Measurements from ENCODE around the gene PYGO2.
"Not testable (repeated sequence)": the region's sequence is repeated elsewhere in the genome, so short reads cannot be mapped to it uniquely, and the experiment has no call there.

Gene PYGO2

DNA sequence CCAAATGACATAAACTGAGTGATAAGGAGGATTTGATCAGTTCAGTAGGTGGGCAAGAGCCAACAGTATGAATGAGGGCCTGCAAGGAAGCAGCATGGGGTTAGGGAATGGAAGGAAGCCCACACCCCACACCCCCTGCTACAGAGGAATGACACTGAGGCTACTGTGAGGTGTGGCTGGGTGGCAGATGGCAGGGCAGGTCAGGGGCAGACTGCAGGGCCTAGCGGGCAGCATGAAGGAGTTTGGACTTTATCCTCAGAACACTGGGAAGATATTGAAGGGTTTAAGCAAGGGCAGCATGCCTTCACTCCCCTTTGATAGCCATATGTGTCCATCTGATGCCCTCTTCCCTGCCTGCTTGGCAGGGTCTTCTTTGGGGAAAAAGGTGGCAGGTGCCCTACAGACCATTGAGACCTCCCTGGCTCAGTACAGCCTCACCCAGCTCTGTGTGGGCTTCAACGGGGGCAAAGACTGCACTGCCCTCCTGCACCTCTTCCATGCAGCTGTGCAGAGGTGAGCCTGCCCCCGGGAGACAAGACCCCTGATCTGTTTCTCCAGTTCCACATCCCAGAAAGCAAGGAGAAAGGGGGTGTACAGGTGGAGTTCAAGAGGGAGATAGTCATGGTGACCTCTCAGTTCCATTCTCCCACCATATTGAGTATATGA is 27.7 kb upstream of the PYGO2 start:
- Histone ChIP-seq H3K36me3 (ENCODE audit: insufficient read depth, low read length) (no peaks in the 10 kb centered on the region), H3K9me2 (replicated peaks; ENCODE audit: low read depth, low read length) (no peaks in the 10 kb centered on the region), H3K4me3 (ENCODE audit: low read length, poor library complexity, severe bottlenecking) (no peak overlapping the region), H2AFZ (ENCODE audit: low read length) (no peak overlapping the region), H3K27me3 (ENCODE audit: insufficient read depth, low read length, poor library complexity, severe bottlenecking) (no peaks in the 10 kb centered on the region), H3K4me2 (ENCODE audit: low read depth, low read length, poor library complexity, severe bottlenecking) (no peak overlapping the region), H4K20me1 (ENCODE audit: insufficient read depth, low read length, poor library complexity, severe bottlenecking) (peaks cover 2% of the 10 kb centered on the region), H3K79me2 (ENCODE audit: insufficient read depth, low read length) (peaks cover 28% of the 10 kb centered on the region; the same call in 1 of the 2 replicates), H3K9ac (ENCODE audit: low read depth, low read length, poor library complexity, severe bottlenecking) (no peak overlapping the region), H3K4me1 (ENCODE audit: insufficient read depth, low read length, poor library complexity, severe bottlenecking) (peaks cover 10% of the 10 kb centered on the region), H3F3A (ENCODE audit: low read depth) (no peaks in the 10 kb centered on the region), H3K9me3 (ENCODE audit: insufficient read depth, low read depth, low read length) (no peaks in the 10 kb centered on the region)
- no peak for TF ChIP-seq CTCF (conservative IDR thresholded peaks at IDR 0.05; ENCODE audit: low read length)
- TF ChIP-seq EZH2phosphoT487 (IDR thresholded peaks at IDR 0.05; ENCODE audit: borderline replicate concordance), result no peak

GRCh38 chr1:154988058-154988954 is 26.7 kb upstream of the PYGO2 start:
- no peaks in the 10 kb centered on the region for H3K9me3 ChIP-seq (ENCODE audit: insufficient read depth, low read depth, low read length)
- H4K20me1 ChIP-seq (ENCODE audit: insufficient read depth, low read length, poor library complexity, severe bottlenecking), result peaks cover 2% of the 10 kb centered on the region
- TF ChIP-seq CTCF (conservative IDR thresholded peaks at IDR 0.05; ENCODE audit: low read length) (peak; percentile 56), EZH2phosphoT487 (IDR thresholded peaks at IDR 0.05; ENCODE audit: borderline replicate concordance) (no peak)
- H2AFZ ChIP-seq (ENCODE audit: low read length), result no peak overlapping the region
- H3K9ac ChIP-seq (ENCODE audit: low read depth, low read length, poor library complexity, severe bottlenecking), result no peak overlapping the region
- H3K9me2 ChIP-seq (replicated peaks; ENCODE audit: low read depth, low read length), result no peaks in the 10 kb centered on the region
- no peaks in the 10 kb centered on the region for H3K27me3 ChIP-seq (ENCODE audit: insufficient read depth, low read length, poor library complexity, severe bottlenecking)
- peaks cover 11% of the 10 kb centered on the region for H3K4me1 ChIP-seq (ENCODE audit: insufficient read depth, low read length, poor library complexity, severe bottlenecking)
- no peaks in the 10 kb centered on the region for H3K36me3 ChIP-seq (ENCODE audit: insufficient read depth, low read length)
- peaks cover 38% of the 10 kb centered on the region for H3K79me2 ChIP-seq (ENCODE audit: insufficient read depth, low read length)
- H3K4me2 ChIP-seq (ENCODE audit: low read depth, low read length, poor library complexity, severe bottlenecking), result no peak overlapping the region
- H3K4me3 ChIP-seq (ENCODE audit: low read length, poor library complexity, severe bottlenecking), result no peak overlapping the region
- no peaks in the 10 kb centered on the region for H3F3A ChIP-seq (ENCODE audit: low read depth)

GRCh38 chr1:154987326-154987725 is 25.7 kb upstream of the PYGO2 start:
- H3K4me2 ChIP-seq (ENCODE audit: low read depth, low read length, poor library complexity, severe bottlenecking), result no peak overlapping the region
- no peak for TF ChIP-seq EZH2phosphoT487 (IDR thresholded peaks at IDR 0.05; ENCODE audit: borderline replicate concordance)
- no peak for TF ChIP-seq CTCF (conservative IDR thresholded peaks at IDR 0.05; ENCODE audit: low read length)
- H4K20me1 ChIP-seq (ENCODE audit: insufficient read depth, low read length, poor library complexity, severe bottlenecking), result peaks cover 2% of the 10 kb centered on the region
- no peaks in the 10 kb centered on the region for H3K36me3 ChIP-seq (ENCODE audit: insufficient read depth, low read length)
- no peak overlapping the region for H3K9ac ChIP-seq (ENCODE audit: low read depth, low read length, poor library complexity, severe bottlenecking)
- no peaks in the 10 kb centered on the region for H3K9me3 ChIP-seq (ENCODE audit: insufficient read depth, low read depth, low read length)
- no peaks in the 10 kb centered on the region for H3K9me2 ChIP-seq (replicated peaks; ENCODE audit: low read depth, low read length)
- H3K4me1 ChIP-seq (ENCODE audit: insufficient read depth, low read length, poor library complexity, severe bottlenecking), result peaks cover 12% of the 10 kb centered on the region
- H3F3A ChIP-seq (ENCODE audit: low read depth), result peaks cover 3% of the 10 kb centered on the region; the same call in 1 of the 2 replicates
- no peak overlapping the region for H2AFZ ChIP-seq (ENCODE audit: low read length)
- H3K4me3 ChIP-seq (ENCODE audit: low read length, poor library complexity, severe bottlenecking), result no peak overlapping the region
- H3K79me2 ChIP-seq (ENCODE audit: insufficient read depth, low read length), result peaks cover 43% of the 10 kb centered on the region
- no peaks in the 10 kb centered on the region for H3K27me3 ChIP-seq (ENCODE audit: insufficient read depth, low read length, poor library complexity, severe bottlenecking)

- H2AFZ ChIP-seq (ENCODE audit: low read length); H3K4me3 ChIP-seq (ENCODE audit: low read length, poor library complexity, severe bottlenecking); H3K4me2 ChIP-seq (ENCODE audit: low read depth, low read length, poor library complexity, severe bottlenecking); H3K27me3 ChIP-seq (ENCODE audit: insufficient read depth, low read length, poor library complexity, severe bottlenecking); H3K36me3 ChIP-seq (ENCODE audit: insufficient read depth, low read length); H3F3A ChIP-seq (ENCODE audit: low read depth); H3K9ac ChIP-seq (ENCODE audit: low read depth, low read length, poor library complexity, severe bottlenecking); H4K20me1 ChIP-seq (ENCODE audit: insufficient read depth, low read length, poor library complexity, severe bottlenecking); H3K9me3 ChIP-seq (ENCODE audit: insufficient read depth, low read depth, low read length); H3K9me2 ChIP-seq (replicated peaks; ENCODE audit: low read depth, low read length): not testable (repeated sequence)
- peaks cover 14% of the 10 kb centered on the region for H3K4me1 ChIP-seq (ENCODE audit: insufficient read depth, low read length, poor library complexity, severe bottlenecking)
- peaks cover 49% of the 10 kb centered on the region for H3K79me2 ChIP-seq (ENCODE audit: insufficient read depth, low read length)
These were observed 25.2 kb upstream of the PYGO2 start for GRCh38 chr1:154986736-154987135.
